Neuronal stem cell (in vitro differentiated cells): ENCODE results near the gene RRBP1.

Experiments
- DNase-seq: peaks from one replicate; pipeline ENCODE4 v3.0.0-alpha.2; 2013; ENCODE audit warnings: low spot score
- H2AFZ ChIP-seq: one replicate; pipeline ENCODE4 v1.6.1; 2013; ENCODE audit warnings: mild to moderate bottlenecking, low read length, inconsistent platforms
- H2AK5ac ChIP-seq: 2 replicates; pipeline ENCODE4 v1.6.1; 2013; ENCODE audit warnings: low read depth, mild to moderate bottlenecking, inconsistent platforms, low read length, moderate library complexity, mixed read lengths
- H2BK120ac ChIP-seq: 2 replicates; pipeline ENCODE4 v1.6.1; 2013; ENCODE audit warnings: low read depth, mild to moderate bottlenecking, inconsistent platforms, low read length, moderate library complexity, mixed read lengths
- H2BK12ac ChIP-seq: one replicate; pipeline ENCODE4 v1.6.1; 2013; ENCODE audit warnings: low read length, inconsistent platforms
- H2BK15ac ChIP-seq: 2 replicates; pipeline ENCODE4 v1.6.1; 2013; ENCODE audit warnings: mild to moderate bottlenecking, low read length, inconsistent platforms, mixed read lengths
- H2BK5ac ChIP-seq: one replicate; pipeline ENCODE4 v1.6.1; 2013; ENCODE audit warnings: inconsistent platforms, mild to moderate bottlenecking, low read length, moderate library complexity
- H3K14ac ChIP-seq: one replicate; pipeline ENCODE4 v1.6.1; 2013; ENCODE audit warnings: low read length, inconsistent platforms
- H3K18ac ChIP-seq: 2 replicates; pipeline ENCODE4 v1.6.1; 2013; ENCODE audit warnings: low read length, inconsistent platforms
- H3K23ac ChIP-seq: 2 replicates; pipeline ENCODE4 v1.6.1; 2013; ENCODE audit warnings: low read depth, mild to moderate bottlenecking, mixed read lengths, low read length, inconsistent platforms; ENCODE audit not compliant: poor library complexity
- H3K27ac ChIP-seq: replicated peaks from 3 replicates; pipeline ENCODE4 v1.5.1; 2013; ENCODE audit warnings: low read length, inconsistent platforms
- H3K27me3 ChIP-seq, 3 experiments: 2 replicates each; pipeline ENCODE4 v1.6.1; 2013; ENCODE audit warnings: low read length in 3 of 3, mild to moderate bottlenecking in 2 of 3, inconsistent platforms in 1 of 3, low read depth in 1 of 3, mixed read lengths in 1 of 3, moderate library complexity in 1 of 3; ENCODE audit not compliant: control insufficient read depth in 3 of 3, insufficient read depth in 3 of 3
- H3K36me3 ChIP-seq, 2 donors: replicated peaks in 1 of 2; 2 replicates each; pipeline ENCODE4 v1.6.1; 2013; ENCODE audit warnings: low read length in 2 of 2; ENCODE audit not compliant: control insufficient read depth in 2 of 2, insufficient read depth in 2 of 2
- H3K4ac ChIP-seq: 2 replicates; pipeline ENCODE4 v1.6.1; 2013; ENCODE audit warnings: inconsistent platforms, mild to moderate bottlenecking, low read length, moderate library complexity
- H3K4me1 ChIP-seq, 2 donors: 1 replicate in 1 of 2; 2 replicates in 1 of 2; pipeline ENCODE4 v1.6.1; 2013; ENCODE audit warnings: low read length in 2 of 2, low read depth in 1 of 2; ENCODE audit not compliant: control insufficient read depth in 2 of 2, insufficient read depth in 1 of 2
- H3K4me2 ChIP-seq: one replicate; pipeline ENCODE4 v1.6.1; 2013; ENCODE audit warnings: mild to moderate bottlenecking, low read length, inconsistent platforms; ENCODE audit not compliant: insufficient read depth, poor library complexity, severe bottlenecking
- H3K4me3 ChIP-seq, 2 donors: 2 replicates each; pipeline ENCODE4 v1.5.1; 2013; ENCODE audit warnings: low read length in 2 of 2, mild to moderate bottlenecking in 2 of 2, inconsistent platforms in 1 of 2, moderate library complexity in 1 of 2
- H3K79me1 ChIP-seq: one replicate; pipeline ENCODE4 v1.6.1; 2013; ENCODE audit warnings: low read depth, mild to moderate bottlenecking, inconsistent platforms, low read length, moderate library complexity
- H3K9ac ChIP-seq: one replicate; pipeline ENCODE4 v1.6.1; 2013; ENCODE audit warnings: mild to moderate bottlenecking, low read depth, low read length, inconsistent platforms; ENCODE audit not compliant: poor library complexity
- H3K9me3 ChIP-seq, 2 donors: replicated peaks in 1 of 2; 2 replicates each; pipeline versions ENCODE3 to v1.6.1; 2013; ENCODE audit warnings: low read length in 2 of 2, mild to moderate bottlenecking in 2 of 2, inconsistent platforms in 1 of 2, low read depth in 1 of 2, mixed read lengths in 1 of 2, moderate library complexity in 1 of 2; ENCODE audit not compliant: control insufficient read depth in 2 of 2, insufficient read depth in 1 of 2
- H4K8ac ChIP-seq: one replicate; pipeline ENCODE4 v1.6.1; 2013; ENCODE audit warnings: low read depth, mild to moderate bottlenecking, inconsistent platforms, low read length, moderate library complexity
- H4K91ac ChIP-seq: one replicate; pipeline ENCODE4 v1.6.1; 2013; ENCODE audit warnings: low read length, low read depth, mild to moderate bottlenecking, inconsistent platforms; ENCODE audit not compliant: poor library complexity
- WGBS, 2 donors: extraction: QIAGEN DNeasy Blood & Tissue Kit; methylation state at CpG; one replicate each; pipeline ENCODE4 v1.1.7; 2013; ENCODE audit warnings: missing lambda C conversion rate in 2 of 2, mixed read lengths in 1 of 2; ENCODE audit not compliant: insufficient read length in 2 of 2, insufficient replicate concordance in 1 of 2; ENCODE audit errors: extremely low coverage in 2 of 2; 5-methylcytosine and 5-hydroxymethylcytosine counted together

The RRBP1 gene

GRCh38 chr20:17675519-17676377 is 6.3 kb downstream of the RRBP1 start:
- Histone ChIP-seq H3K23ac (no peak overlapping the region), H4K91ac (no peak overlapping the region), H3K9me3 (no peaks in the 10 kb centered on the region), H3K18ac (no peak overlapping the region), H2BK5ac (no peak overlapping the region), H3K27ac (no peak overlapping the region), H2BK15ac (no peak overlapping the region), H3K9ac (no peak overlapping the region), H2BK120ac (no peak overlapping the region), H3K36me3 (no peaks in the 10 kb centered on the region), H4K8ac (no peak overlapping the region), H3K4ac (no peak overlapping the region), H3K27me3 (no peaks in the 10 kb centered on the region), H2AFZ (no peak overlapping the region), H2AK5ac (no peak overlapping the region), H3K14ac (no peak overlapping the region), H2BK12ac (no peak overlapping the region), H3K4me3 (no peak overlapping the region), H3K4me2 (no peak overlapping the region), H3K79me1 (no peaks in the 10 kb centered on the region), H3K4me1 (peaks cover 0 to 7% of the 10 kb centered on the region in 2 donors)
- WGBS, 2 donors = no CpG with 5 or more reads among the region's 13 CpGs
- no peak for DNase-seq

DNA sequence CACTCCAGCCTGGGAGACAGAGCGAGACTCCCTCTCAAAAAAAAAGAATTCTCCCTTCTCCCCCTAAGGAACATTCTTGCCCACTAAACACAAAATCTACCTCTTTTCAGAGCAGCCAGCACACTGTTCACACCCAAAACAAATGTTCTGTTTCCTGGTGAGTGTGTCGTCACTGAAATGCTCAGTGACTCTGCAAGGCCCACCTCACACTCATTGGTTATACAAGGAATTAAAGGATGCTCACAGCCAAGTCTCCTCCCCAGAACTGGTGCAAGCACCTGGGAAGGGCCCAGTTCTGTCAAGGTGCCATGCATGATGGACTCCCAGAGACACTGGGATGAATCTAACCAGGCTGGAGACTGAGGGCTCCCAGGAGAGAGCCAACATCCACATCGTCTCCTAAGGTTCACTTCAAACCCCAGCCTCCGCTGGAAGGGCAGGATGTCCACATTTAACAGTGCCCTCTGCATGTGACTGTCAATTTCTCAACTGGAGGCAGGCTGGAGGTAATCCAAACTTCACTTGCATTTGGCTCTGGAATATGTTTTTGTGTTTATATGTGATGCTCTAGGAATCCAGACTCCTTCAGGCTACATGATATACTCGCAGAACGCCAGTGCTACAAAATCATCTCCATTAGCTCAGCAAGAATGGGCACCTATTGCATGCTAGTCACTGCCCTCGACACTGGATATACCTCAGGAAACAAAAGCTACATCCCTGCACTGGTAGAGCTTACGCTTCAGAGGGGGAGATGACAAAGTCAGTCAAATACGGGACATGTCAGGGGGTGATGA is 7.1 kb downstream of the RRBP1 start:
- Histone ChIP-seq H3K9me3 (no peaks in the 10 kb centered on the region), H2BK5ac (no peak overlapping the region), H3K79me1 (no peaks in the 10 kb centered on the region), H3K36me3 (no peaks in the 10 kb centered on the region), H2BK120ac (no peak overlapping the region), H3K9ac (no peak overlapping the region), H3K4ac (no peak overlapping the region), H3K4me1 (peaks cover 0 to 2% of the 10 kb centered on the region in 2 donors), H3K4me2 (no peak overlapping the region), H3K27me3 (no peaks in the 10 kb centered on the region), H3K4me3 (no peak overlapping the region), H4K8ac (no peak overlapping the region), H2AFZ (no peak overlapping the region), H4K91ac (no peak overlapping the region), H3K14ac (no peak overlapping the region), H3K18ac (no peak overlapping the region), H2BK15ac (no peak overlapping the region), H3K23ac (no peak overlapping the region), H3K27ac (no peak overlapping the region), H2AK5ac (no peak overlapping the region), H2BK12ac (no peak overlapping the region)
- WGBS, 2 donors = no CpG with 5 or more reads among the region's 9 CpGs
- no peak for DNase-seq

GRCh38 chr20:17673084-17673483 is 9.0 kb downstream of the RRBP1 start:
- Histone ChIP-seq H3K27ac (no peak overlapping the region), H2BK120ac (no peak overlapping the region), H3K14ac (no peak overlapping the region), H3K23ac (no peak overlapping the region), H2BK15ac (no peak overlapping the region), H3K9me3 (no peaks in the 10 kb centered on the region), H3K4me3 (no peak overlapping the region), H3K4me2 (no peak overlapping the region), H3K36me3 (no peaks in the 10 kb centered on the region), H3K18ac (no peak overlapping the region), H2AK5ac (no peak overlapping the region), H2BK12ac (no peak overlapping the region), H3K79me1 (no peaks in the 10 kb centered on the region), H4K8ac (no peak overlapping the region), H2BK5ac (no peak overlapping the region), H4K91ac (no peak overlapping the region), H3K4ac (no peak overlapping the region), H3K4me1 (peaks cover 0 to 4% of the 10 kb centered on the region in 2 donors), H2AFZ (no peak overlapping the region), H3K9ac (no peak overlapping the region), H3K27me3 (no peaks in the 10 kb centered on the region)
- WGBS, 2 donors = no CpG with 5 or more reads among the region's 7 CpGs
- DNase-seq = no peak

DNA sequence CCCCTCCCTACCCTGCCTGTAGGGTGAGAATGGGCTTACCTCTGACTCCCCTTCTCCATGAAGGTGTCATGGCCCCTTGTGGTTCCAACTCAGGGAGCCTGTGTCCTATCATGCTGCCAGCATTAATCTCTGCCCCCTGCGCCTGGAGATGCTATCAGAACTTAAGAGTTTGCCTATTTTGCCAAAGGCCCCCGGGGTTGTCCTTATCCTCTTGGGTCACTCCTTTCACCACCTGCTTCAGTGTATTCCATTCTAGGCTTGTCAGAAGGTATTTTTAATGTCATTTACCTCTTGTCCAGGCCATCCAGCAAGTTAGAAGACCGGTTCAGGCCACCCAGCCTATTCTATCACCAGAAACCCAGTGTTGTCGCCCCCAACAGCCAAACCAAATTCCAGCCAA is 10.5 kb downstream of the RRBP1 start:
- no CpG with 5 or more reads among the region's 4 CpGs for WGBS, 2 donors
- H4K91ac ChIP-seq = no peak overlapping the region
- peaks cover 0 to 4% of the 10 kb centered on the region in 2 donors for H3K4me1 ChIP-seq

More for the DNA sequence above, 10.5 kb downstream of the RRBP1 start:
- H2BK120ac ChIP-seq = no peak overlapping the region
- no peak overlapping the region for H3K4me3 ChIP-seq
- no peak overlapping the region for H2BK5ac ChIP-seq
- DNase-seq = no peak
- H3K9ac ChIP-seq = no peak overlapping the region
- no peaks in the 10 kb centered on the region for H3K9me3 ChIP-seq
- H2AK5ac ChIP-seq = no peak overlapping the region
- no peak overlapping the region for H2BK15ac ChIP-seq
- no peaks in the 10 kb centered on the region for H3K79me1 ChIP-seq
- H3K23ac ChIP-seq = no peak overlapping the region
- H3K36me3 ChIP-seq = no peaks in the 10 kb centered on the region
- H3K14ac ChIP-seq = no peak overlapping the region
- no peak overlapping the region for H2AFZ ChIP-seq
- H3K27me3 ChIP-seq = no peaks in the 10 kb centered on the region
- H3K18ac ChIP-seq = no peak overlapping the region
- no peak overlapping the region for H2BK12ac ChIP-seq
- H3K4me2 ChIP-seq = no peak overlapping the region
- no peak overlapping the region for H3K27ac ChIP-seq
- no peak overlapping the region for H3K4ac ChIP-seq
- no peak overlapping the region for H4K8ac ChIP-seq
